GM13977 (cell line): ENCODE results near the gene RXFP4.

Experiments used
- DNase-seq: peaks from one replicate; pipeline ENCODE4 v3.0.0; 2012; ENCODE audit warnings: low spot score
- CTCF ChIP-seq: IDR thresholded peaks from 2 replicates; pipeline ENCODE4 v1.5.1; 2012; ENCODE audit warnings: mild to moderate bottlenecking, control low read depth; ENCODE audit not compliant: insufficient read depth; ENCODE audit errors: extremely low read depth, missing control alignments
- in situ Hi-C: fragments of 300-500 bp; cut with MboI; formaldehyde crosslinking; loops from one replicate; pipeline ENCODE4 v1.12.0; 2022; ENCODE audit warnings: low sequenced_read_pairs, low pct_unique_long_range_greater_than_20kb, mixed read lengths, inconsistent platforms; ENCODE audit not compliant: unreplicated experiment

Gene RXFP4

GRCh38 chr1:155946633-155947219, 5.3 kb downstream of the RXFP4 start:
- in situ Hi-C loops = no loop called here
- no peak for TF ChIP-seq CTCF
- DNase-seq = peak; percentile 31

- in situ Hi-C loops = no loop called here
- TF ChIP-seq CTCF = no peak
Observed at GRCh38 chr1:155947292-155947691, 5.9 kb downstream of the RXFP4 start.

GRCh38 chr1:155947741-155948140, 6.3 kb downstream of the RXFP4 start:
- in situ Hi-C loops = no loop called here
- TF ChIP-seq CTCF = no peak
- no peak for DNase-seq

More at GRCh38 chr1:155947292-155947691, 5.9 kb downstream of the RXFP4 start:
- DNase-seq = peak; percentile 28

- TF ChIP-seq CTCF = no peak
- in situ Hi-C loops = no loop called here
- DNase-seq = no peak
Observed at GRCh38 chr1:155950829-155951228, 9.4 kb downstream of the RXFP4 start.

GRCh38 chr1:155951753-155952504, 10.5 kb downstream of the RXFP4 start:
- DNase-seq = no peak
- in situ Hi-C loops = no loop called here
- TF ChIP-seq CTCF = no peak

GRCh38 chr1:155952505-155952890, 11.1 kb downstream of the RXFP4 start:
- TF ChIP-seq CTCF = no peak
- in situ Hi-C loops = no loop called here
- DNase-seq = no peak
